ENCODE measurements around the gene NFKB1.

NFKB1 gene

GRCh38 chr4:102632241-102633065 is 131.3 kb downstream of the NFKB1 start:
- DNase-seq, result no peak

DNA sequence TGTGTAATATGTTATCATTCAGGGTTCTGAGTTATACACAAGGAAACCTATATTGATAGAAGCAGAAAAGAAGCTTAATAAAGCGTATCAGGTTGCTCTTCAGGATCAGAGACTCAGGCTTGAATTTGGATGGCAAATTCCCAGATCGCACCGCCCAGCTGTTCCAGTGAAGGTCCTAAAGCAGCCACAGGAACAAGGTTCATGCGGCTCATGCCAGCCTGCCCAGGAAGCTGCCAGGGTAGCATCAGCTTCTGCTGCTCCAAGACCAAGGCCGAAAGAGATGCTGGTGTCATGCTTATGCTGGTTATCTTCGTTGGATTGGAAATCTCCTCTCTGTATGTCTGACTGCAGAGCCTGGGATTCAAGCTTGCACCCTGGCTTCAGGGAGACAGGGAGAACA is 131.9 kb downstream of the NFKB1 start:
- no peak for DNase-seq

DNA sequence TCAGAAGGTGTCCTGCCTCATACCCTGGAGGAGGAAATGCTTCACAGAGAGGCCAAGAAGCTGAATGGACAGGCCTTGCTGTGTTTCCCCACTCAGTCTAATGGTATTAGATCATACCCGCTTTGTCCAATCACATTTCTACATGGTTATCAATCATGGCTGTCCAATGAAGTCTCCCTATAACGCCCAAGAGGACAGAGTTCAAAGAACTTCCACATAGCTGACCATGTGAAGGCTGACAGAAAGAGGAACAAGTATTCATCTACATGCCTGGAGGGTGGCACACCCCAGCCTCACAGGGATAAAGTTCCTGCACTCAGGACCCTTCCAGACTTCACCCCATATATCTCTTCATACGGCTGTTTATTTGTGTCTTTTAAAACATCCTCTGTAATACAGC is 136.2 kb downstream of the NFKB1 start:
- DNase-seq, result no peak

- DNase-seq, result no peak
Measured at GRCh38 chr4:102638621-102639020, 137.5 kb downstream of the NFKB1 start.

DNA sequence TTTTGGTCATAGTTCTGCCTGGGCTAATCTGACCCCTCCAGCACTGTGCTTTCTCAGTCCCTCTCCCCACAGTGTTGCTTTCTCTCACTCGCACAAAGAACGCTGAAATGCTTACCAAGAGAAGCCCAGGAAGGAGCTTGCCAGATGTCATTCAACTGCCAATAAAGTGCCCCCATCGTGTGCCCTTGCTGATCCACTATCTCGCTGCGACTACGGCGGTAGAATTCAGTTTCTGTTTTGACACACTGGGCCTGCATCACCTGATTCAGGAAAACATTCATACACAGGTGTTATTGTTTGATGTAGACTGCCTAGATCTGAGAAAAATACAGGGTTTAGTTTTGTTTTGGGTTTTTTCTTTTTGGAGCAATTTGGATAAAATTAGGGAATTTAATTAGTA is 138.4 kb downstream of the NFKB1 start:
- DNase-seq, result no peak

GRCh38 chr4:102640669-102641068 is 139.5 kb downstream of the NFKB1 start:
- no peak for DNase-seq

- DNase-seq, result no peak
Measured at GRCh38 chr4:102641793-102642192, 140.6 kb downstream of the NFKB1 start.

DNA sequence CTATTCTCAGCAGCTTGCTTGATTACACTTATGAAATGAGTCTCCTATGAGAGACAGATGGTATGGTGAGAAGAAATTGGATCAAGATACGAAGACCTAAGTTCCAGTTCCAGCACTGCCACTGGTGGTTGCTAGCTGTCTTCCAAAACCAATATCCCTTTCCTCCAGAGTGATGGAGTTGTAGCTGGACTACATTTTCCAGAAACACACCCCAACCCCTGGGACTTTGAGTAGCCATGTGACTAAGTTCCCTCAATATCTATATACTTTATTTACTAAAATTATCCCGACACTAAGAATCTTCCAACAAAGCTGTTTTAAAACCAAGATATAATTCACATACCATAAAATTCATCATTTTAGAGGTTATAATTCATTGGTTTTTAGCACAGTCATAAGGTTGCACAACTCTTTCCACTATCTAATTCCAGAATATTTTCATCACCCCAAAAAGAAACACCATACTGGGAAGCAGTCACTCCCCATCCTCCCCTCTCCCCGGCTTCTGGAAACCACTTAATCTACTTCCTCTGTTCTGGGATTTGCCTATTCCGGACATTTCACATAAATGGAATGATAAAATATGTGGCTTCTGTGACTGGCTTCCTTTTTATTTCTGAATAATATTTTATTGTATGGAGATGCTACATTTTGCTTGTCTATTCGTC is 141.6 kb downstream of the NFKB1 start:
- no peak for DNase-seq

DNA sequence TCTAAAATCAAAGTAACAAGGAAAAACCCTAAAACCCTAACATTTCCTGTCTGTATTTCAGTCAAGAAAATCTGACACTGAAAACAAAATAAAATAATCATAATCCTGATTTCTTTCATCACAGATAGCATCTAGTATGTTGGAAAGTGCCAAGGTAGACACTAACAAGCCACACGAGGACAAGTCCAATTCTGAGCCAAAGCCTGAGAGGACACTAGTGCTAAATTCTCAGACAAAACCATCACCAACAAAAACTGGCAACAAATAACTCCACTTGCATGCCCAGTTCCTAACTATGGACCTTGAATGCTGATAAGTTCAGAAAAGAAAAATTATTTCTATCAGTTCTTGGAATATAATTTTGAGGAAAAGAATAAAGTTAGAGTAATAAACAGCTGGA is 146.0 kb downstream of the NFKB1 start:
- DNase-seq, result no peak

- DNase-seq, result no peak
Measured at GRCh38 chr4:102657206-102657605, 156.0 kb downstream of the NFKB1 start.

- DNase-seq, result no peak
Measured at GRCh38 chr4:102663073-102663472, 161.9 kb downstream of the NFKB1 start.

GRCh38 chr4:102665527-102665926 is 164.4 kb downstream of the NFKB1 start:
- no peak for DNase-seq
